H9 (cell line): Measurements from ENCODE around the gene GAS6. TPM values are rescaled to one million over a fixed set of nuclear protein-coding genes. Genes with fewer than 3 reads are reported as not detected.

Experiments used
- DNase-seq: peaks from one replicate; pipeline ENCODE4 v3.0.0-alpha.2; 2017
- H2AFZ ChIP-seq: one replicate; pipeline ENCODE4 v1.6.1; 2013; ENCODE audit warnings: mild to moderate bottlenecking, low read length, control low read depth, moderate library complexity
- H2AK5ac ChIP-seq: 2 replicates; pipeline ENCODE4 v1.6.1; 2013; ENCODE audit warnings: low read length, control low read depth, mixed read lengths; ENCODE audit not compliant: insufficient read length
- H2BK120ac ChIP-seq: one replicate; pipeline ENCODE4 v1.6.1; 2013; ENCODE audit warnings: low read depth, mild to moderate bottlenecking, low read length, control low read depth, inconsistent platforms; ENCODE audit not compliant: poor library complexity, severe bottlenecking
- H2BK12ac ChIP-seq: 2 replicates; pipeline ENCODE4 v1.6.1; 2013; ENCODE audit warnings: low read length, control low read depth, mixed read lengths, low read depth; ENCODE audit not compliant: insufficient read length
- H2BK15ac ChIP-seq: 2 replicates; pipeline ENCODE4 v1.6.1; 2013; ENCODE audit warnings: low read depth, low read length, control low read depth
- H2BK20ac ChIP-seq: one replicate; pipeline ENCODE4 v1.6.1; 2013; ENCODE audit warnings: low read depth, mild to moderate bottlenecking, low read length, control low read depth, inconsistent platforms; ENCODE audit not compliant: poor library complexity, severe bottlenecking
- H2BK5ac ChIP-seq: 2 replicates; pipeline ENCODE4 v1.6.1; 2013; ENCODE audit warnings: low read length, control low read depth, mixed read lengths; ENCODE audit not compliant: insufficient read length
- H3K14ac ChIP-seq: 2 replicates; pipeline ENCODE4 v1.6.1; 2013; ENCODE audit warnings: low read length, control low read depth; ENCODE audit not compliant: insufficient read depth
- H3K18ac ChIP-seq: 2 replicates; pipeline ENCODE4 v1.6.1; 2013; ENCODE audit warnings: low read depth, mild to moderate bottlenecking, mixed read lengths, low read length, control low read depth; ENCODE audit not compliant: insufficient read length
- H3K23ac ChIP-seq: 2 replicates; pipeline ENCODE4 v1.6.1; 2013; ENCODE audit warnings: low read length, control low read depth, mixed read lengths, low read depth; ENCODE audit not compliant: insufficient read length
- H3K23me2 ChIP-seq: 2 replicates; pipeline ENCODE4 v1.6.1; 2013; ENCODE audit warnings: low read depth, mild to moderate bottlenecking, mixed read lengths, low read length, control low read depth; ENCODE audit not compliant: insufficient read length, poor library complexity, severe bottlenecking
- H3K27ac ChIP-seq: 2 replicates; pipeline ENCODE4 v1.5.1; 2013; ENCODE audit warnings: low read length, control low read depth, mixed read lengths, low read depth; ENCODE audit not compliant: insufficient read length
- H3K27me3 ChIP-seq: 2 replicates; pipeline ENCODE4 v1.6.1; 2013; ENCODE audit warnings: low read length, control low read depth, inconsistent platforms; ENCODE audit not compliant: insufficient read depth
- H3K4ac ChIP-seq: 2 replicates; pipeline ENCODE4 v1.6.1; 2013; ENCODE audit warnings: low read depth, mild to moderate bottlenecking, control low read depth, inconsistent platforms, low read length, moderate library complexity
- H3K4me1 ChIP-seq: 2 replicates; pipeline ENCODE4 v1.6.1; 2013; ENCODE audit warnings: low read length, control low read depth, inconsistent platforms; ENCODE audit not compliant: insufficient read depth
- H3K4me2 ChIP-seq: 2 replicates; pipeline ENCODE4 v1.6.1; 2013; ENCODE audit warnings: low read length, control low read depth, mixed read lengths; ENCODE audit not compliant: insufficient read length, insufficient read depth
- H3K56ac ChIP-seq: 2 replicates; pipeline ENCODE4 v1.6.1; 2013; ENCODE audit warnings: low read depth, mild to moderate bottlenecking, mixed read lengths, low read length, control low read depth; ENCODE audit not compliant: insufficient read length
- H3K79me1 ChIP-seq: 2 replicates; pipeline ENCODE4 v1.6.1; 2013; ENCODE audit warnings: low read depth, mild to moderate bottlenecking, moderate library complexity, low read length, control low read depth, inconsistent platforms; ENCODE audit not compliant: insufficient read depth, poor library complexity, severe bottlenecking
- H3K79me2 ChIP-seq: 2 replicates; pipeline ENCODE4 v1.6.1; 2013; ENCODE audit warnings: low read length, control low read depth, inconsistent platforms; ENCODE audit not compliant: insufficient read depth
- H3K9ac ChIP-seq: 2 replicates; pipeline ENCODE4 v1.6.1; 2013; ENCODE audit warnings: low read length, control low read depth, mixed read lengths; ENCODE audit not compliant: insufficient read length; ENCODE audit errors: extremely low read depth
- H3K9me3 ChIP-seq: one replicate; pipeline ENCODE4 v1.6.1; 2013; ENCODE audit warnings: low read depth, low read length, inconsistent platforms; ENCODE audit not compliant: control insufficient read depth
- H3T11ph ChIP-seq: one replicate; pipeline ENCODE4 v1.6.1; 2013; ENCODE audit warnings: mild to moderate bottlenecking, low read length, control low read depth, inconsistent platforms
- H4K20me1 ChIP-seq: one replicate; pipeline ENCODE4 v1.6.1; 2013; ENCODE audit not compliant: control insufficient read depth, insufficient read length, insufficient read depth
- H4K5ac ChIP-seq: 2 replicates; pipeline ENCODE4 v1.6.1; 2013; ENCODE audit warnings: low read depth, mild to moderate bottlenecking, mixed read lengths, low read length, control low read depth; ENCODE audit not compliant: insufficient read length
- H4K8ac ChIP-seq: replicated peaks from 2 replicates; pipeline ENCODE4 v1.6.1; 2013; ENCODE audit warnings: low read length, control low read depth, mixed read lengths, low read depth; ENCODE audit not compliant: insufficient read length
- H4K91ac ChIP-seq: 2 replicates; pipeline ENCODE4 v1.6.1; 2013; ENCODE audit warnings: low read depth, mild to moderate bottlenecking, moderate library complexity, mixed read lengths, low read length, control low read depth; ENCODE audit not compliant: insufficient read length
- H3K27ac Mint-ChIP-seq, 3 experiments: 2 replicates in 2 of 3; 3 replicates in 1 of 3; pipeline ENCODE4 v1.8.0; 2020 to 2021; ENCODE audit warnings: mixed read lengths in 3 of 3, mild to moderate bottlenecking in 1 of 3, moderate library complexity in 1 of 3
- H3K27me3 Mint-ChIP-seq: 2 replicates; pipeline ENCODE4 v1.8.0; 2021; ENCODE audit warnings: low read depth, mild to moderate bottlenecking, moderate library complexity, mixed read lengths
- H3K36me3 Mint-ChIP-seq, 3 experiments: 2 replicates in 2 of 3; 3 replicates in 1 of 3; pipeline ENCODE4 v1.8.0; 2020 to 2021; ENCODE audit warnings: low read depth in 3 of 3, mixed read lengths in 3 of 3; ENCODE audit not compliant: insufficient read depth in 1 of 3
- H3K4me1 Mint-ChIP-seq, 2 experiments: 2 replicates each; pipeline ENCODE4 v1.8.0; 2020; ENCODE audit warnings: mixed read lengths in 2 of 2
- H3K4me3 Mint-ChIP-seq, 2 experiments: 2 replicates in 1 of 2; 3 replicates in 1 of 2; pipeline ENCODE4 v1.8.0; 2020 to 2021; ENCODE audit warnings: mild to moderate bottlenecking in 2 of 2, mixed read lengths in 2 of 2, moderate library complexity in 1 of 2
- H3K9me3 Mint-ChIP-seq, 2 experiments: 2 replicates in 1 of 2; 3 replicates in 1 of 2; pipeline ENCODE4 v1.8.0; 2020; ENCODE audit warnings: mild to moderate bottlenecking in 2 of 2, mixed read lengths in 2 of 2, moderate library complexity in 1 of 2
- WGBS: extraction: QIAGEN DNeasy Blood & Tissue Kit; methylation state at CpG from one replicate; pipeline ENCODE4 v1.1.7; 2013; ENCODE audit warnings: missing lambda C conversion rate, low lambda C conversion rate, mixed read lengths; ENCODE audit not compliant: insufficient read length; ENCODE audit errors: extremely low coverage; 5-methylcytosine and 5-hydroxymethylcytosine counted together
- total RNA-seq: library from RNA; stranded (reverse); gene quantifications from 2 replicates; pipeline ENCODE4 v1.2.1, GENCODE V29; 2021
- TF ChIP-seq, protein P1 (sequence below): fragments of 200-600 bp; sonication (generic); conservative IDR thresholded peaks from 3 replicates; pipeline ENCODE4 v1.8.0; 2021; ENCODE audit warnings: antibody characterized with exemption, mild to moderate bottlenecking

GAS6 gene
- total RNA-seq, 1 experiment from 2014 or later: 20.5 TPM

GRCh38 chr13:113818700-113819295, 45.1 kb downstream of the GAS6 start:
- no peak overlapping the region for H3K14ac ChIP-seq
- H3K9ac ChIP-seq: no peak overlapping the region
- Mint-ChIP-seq H3K4me3 (no peak overlapping the region), H3K9me3 (peaks cover 0 to 2% of the 10 kb centered on the region in 2 experiments; a peak in 1 of 5 replicates), H3K36me3 (peaks cover 3 to 12% (median 11%) of the 10 kb centered on the region in 3 experiments; a peak in 6 of 7 replicates), H3K4me1 (peaks cover 3 to 8% of the 10 kb centered on the region in 2 experiments; a peak in 3 of 4 replicates), H3K27ac (no peak overlapping the region), H3K27me3 (no peaks in the 10 kb centered on the region)
- H3K23me2 ChIP-seq: no peaks in the 10 kb centered on the region
- H3K4me2 ChIP-seq: no peak overlapping the region
- H3K27ac ChIP-seq: no peak overlapping the region
- H2BK15ac ChIP-seq: no peak overlapping the region
- H3K79me2 ChIP-seq: no peaks in the 10 kb centered on the region
- H4K5ac ChIP-seq: no peak overlapping the region
- TF ChIP-seq, protein P1, sequence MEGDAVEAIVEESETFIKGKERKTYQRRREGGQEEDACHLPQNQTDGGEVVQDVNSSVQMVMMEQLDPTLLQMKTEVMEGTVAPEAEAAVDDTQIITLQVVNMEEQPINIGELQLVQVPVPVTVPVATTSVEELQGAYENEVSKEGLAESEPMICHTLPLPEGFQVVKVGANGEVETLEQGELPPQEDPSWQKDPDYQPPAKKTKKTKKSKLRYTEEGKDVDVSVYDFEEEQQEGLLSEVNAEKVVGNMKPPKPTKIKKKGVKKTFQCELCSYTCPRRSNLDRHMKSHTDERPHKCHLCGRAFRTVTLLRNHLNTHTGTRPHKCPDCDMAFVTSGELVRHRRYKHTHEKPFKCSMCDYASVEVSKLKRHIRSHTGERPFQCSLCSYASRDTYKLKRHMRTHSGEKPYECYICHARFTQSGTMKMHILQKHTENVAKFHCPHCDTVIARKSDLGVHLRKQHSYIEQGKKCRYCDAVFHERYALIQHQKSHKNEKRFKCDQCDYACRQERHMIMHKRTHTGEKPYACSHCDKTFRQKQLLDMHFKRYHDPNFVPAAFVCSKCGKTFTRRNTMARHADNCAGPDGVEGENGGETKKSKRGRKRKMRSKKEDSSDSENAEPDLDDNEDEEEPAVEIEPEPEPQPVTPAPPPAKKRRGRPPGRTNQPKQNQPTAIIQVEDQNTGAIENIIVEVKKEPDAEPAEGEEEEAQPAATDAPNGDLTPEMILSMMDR: no peak
- no peak overlapping the region for H2AFZ ChIP-seq
- no peak overlapping the region for H3K4ac ChIP-seq
- no peaks in the 10 kb centered on the region for H3K4me1 ChIP-seq
- H3K18ac ChIP-seq: no peak overlapping the region
- H2BK5ac ChIP-seq: no peak overlapping the region
- H3K27me3 ChIP-seq: no peaks in the 10 kb centered on the region
- H2BK120ac ChIP-seq: no peak overlapping the region
- no peak overlapping the region for H4K91ac ChIP-seq
- H2BK12ac ChIP-seq: no peak overlapping the region
- H2AK5ac ChIP-seq: no peak overlapping the region
- H4K20me1 ChIP-seq: no peaks in the 10 kb centered on the region
- no peak overlapping the region for H4K8ac ChIP-seq
- no peaks in the 10 kb centered on the region for H3K79me1 ChIP-seq
- no peaks in the 10 kb centered on the region for H3K9me3 ChIP-seq
- H3K56ac ChIP-seq: no peak overlapping the region
- no peak for DNase-seq
- H3K23ac ChIP-seq: no peak overlapping the region
- H3T11ph ChIP-seq: no peak overlapping the region
- WGBS: no CpG with 5 or more reads among the region's 26 CpGs
- H2BK20ac ChIP-seq: no peak overlapping the region
